ENCODE measurements around the gene RAD52. TPM values are rescaled to one million over a fixed set of nuclear protein-coding genes. Genes with fewer than 3 reads are reported as not detected.
"Not testable (repeated sequence)": the region's sequence is repeated elsewhere in the genome, so short reads cannot be mapped to it uniquely, and the experiment has no call there.

Gene RAD52
- total RNA-seq, 1 donor from 2014 or later = 4.7 TPM

GRCh38 chr12:966724-967123 is 17.2 kb upstream of the RAD52 start:
- ATAC-seq = no peak

GRCh38 chr12:958588-959123 is 9.2 kb upstream of the RAD52 start:
- ATAC-seq = peak; percentile 23

- no peak for ATAC-seq
These were observed 6.4 kb upstream of the RAD52 start for GRCh38 chr12:955939-956338.

GRCh38 chr12:954741-955140 is 5.2 kb upstream of the RAD52 start:
- ATAC-seq = no peak

- ATAC-seq = no peak
These were observed 4.3 kb upstream of the RAD52 start for GRCh38 chr12:953776-954175.

- ATAC-seq = no peak
These were observed 1.7 kb upstream of the RAD52 start for GRCh38 chr12:951176-951575.

- ATAC-seq = no peak
These were observed 1.3 kb downstream of the RAD52 start for GRCh38 chr12:948238-948637.

- no peak for ATAC-seq
These were observed 2.9 kb downstream of the RAD52 start for GRCh38 chr12:946631-947030.

GRCh38 chr12:946212-946611 is 3.3 kb downstream of the RAD52 start:
- no peak for ATAC-seq

GRCh38 chr12:944211-944610 is 5.3 kb downstream of the RAD52 start:
- no peak for ATAC-seq

GRCh38 chr12:943051-943450 is 6.4 kb downstream of the RAD52 start:
- ATAC-seq = no peak

- no peak for ATAC-seq
These were observed 10.7 kb downstream of the RAD52 start for GRCh38 chr12:938810-939209.

- no peak for ATAC-seq
These were observed 12.8 kb downstream of the RAD52 start for GRCh38 chr12:936377-937345.

GRCh38 chr12:935891-936290 is 13.6 kb downstream of the RAD52 start:
- not testable (repeated sequence) for ATAC-seq

GRCh38 chr12:931591-931990 is 17.9 kb downstream of the RAD52 start:
- ATAC-seq = no peak

- ATAC-seq = no peak
These were observed 18.4 kb downstream of the RAD52 start for GRCh38 chr12:931060-931459.

GRCh38 chr12:926641-927040 is 22.9 kb downstream of the RAD52 start:
- no peak for ATAC-seq

GRCh38 chr12:922285-922684 is 27.2 kb downstream of the RAD52 start:
- no peak for ATAC-seq

GRCh38 chr12:920676-921075 is 28.8 kb downstream of the RAD52 start:
- no peak for ATAC-seq

- ATAC-seq = no peak
These were observed 32.6 kb downstream of the RAD52 start for GRCh38 chr12:916712-917445.

- no peak for ATAC-seq
These were observed 33.3 kb downstream of the RAD52 start for GRCh38 chr12:916240-916639.

- ATAC-seq = no peak
These were observed 34.4 kb downstream of the RAD52 start for GRCh38 chr12:915090-915489.

GRCh38 chr12:913919-914698 is 35.4 kb downstream of the RAD52 start:
- peak; percentile 90 for ATAC-seq
